COLO668 (cell line): ENCODE results near the gene ALDH1A3.

ENCODE experiments used
- DNase-seq: peaks from one replicate; lab custom pipeline; 2025; ENCODE audit not compliant: unreplicated experiment; lab: John Stamatoyannopoulos, UW

The ALDH1A3 gene

GRCh38 chr15:100901702-100902435, 22.2 kb downstream of the ALDH1A3 start:
- no peak for DNase-seq

- DNase-seq, result no peak
These were observed 23.0 kb downstream of the ALDH1A3 start for GRCh38 chr15:100902436-100903167.

GRCh38 chr15:100903168-100903554, 23.5 kb downstream of the ALDH1A3 start:
- no peak for DNase-seq

GRCh38 chr15:100905850-100906249, 26.2 kb downstream of the ALDH1A3 start:
- no peak for DNase-seq

GRCh38 chr15:100908466-100908865, 28.8 kb downstream of the ALDH1A3 start:
- no peak for DNase-seq

- DNase-seq, result no peak
These were observed 29.9 kb downstream of the ALDH1A3 start for GRCh38 chr15:100909565-100909964.

GRCh38 chr15:100909989-100910955, 30.6 kb downstream of the ALDH1A3 start:
- DNase-seq, result no peak

GRCh38 chr15:100911086-100911485, 31.5 kb downstream of the ALDH1A3 start:
- DNase-seq, result no peak

- no peak for DNase-seq
These were observed 34.3 kb downstream of the ALDH1A3 start for GRCh38 chr15:100913961-100914360.

GRCh38 chr15:100914876-100915275, 35.2 kb downstream of the ALDH1A3 start:
- DNase-seq, result no peak

- DNase-seq, result peak; percentile 60
These were observed 38.5 kb downstream of the ALDH1A3 start for GRCh38 chr15:100918034-100918689.

GRCh38 chr15:100918690-100919480, 39.3 kb downstream of the ALDH1A3 start, which contains the start of gene LRRK1:
LRRK1 (plus strand) TSS chr15:100919357; CDS start chr15:100924633, 5,276 bp downstream.
- DNase-seq, result peak; percentile 7

- DNase-seq, result no peak
These were observed 40.1 kb downstream of the ALDH1A3 start for GRCh38 chr15:100919481-100920405.

GRCh38 chr15:100920516-100921135, 41.0 kb downstream of the ALDH1A3 start:
- no peak for DNase-seq

GRCh38 chr15:100922192-100923040, 42.8 kb downstream of the ALDH1A3 start:
- no peak for DNase-seq

GRCh38 chr15:100923076-100923475, 43.4 kb downstream of the ALDH1A3 start:
- no peak for DNase-seq

- no peak for DNase-seq
These were observed 44.3 kb downstream of the ALDH1A3 start for GRCh38 chr15:100923902-100924301.
